K562 (cell line): Measurements from ENCODE around the gene KIF26B.

Source experiments
- ADNP ChIP-seq: fragments of 200-800 bp; sonication (Bioruptor generic); IDR thresholded peaks from 2 replicates; pipeline ENCODE4 v1.6.1; 2016; ENCODE audit warnings: missing genetic modification characterization, missing compliant biosample characterization
- BRD9 ChIP-seq: fragments of 450-650 bp; IDR thresholded peaks from 2 replicates; pipeline ENCODE4 v1.6.1; 2018; ENCODE audit warnings: low read depth; ENCODE audit not compliant: partially characterized antibody
- CREM ChIP-seq: IDR thresholded peaks from 2 replicates; pipeline ENCODE4 v1.6.1; 2014; ENCODE audit warnings: antibody characterized with exemption, low read depth
- DDX20 ChIP-seq: fragments of 450-650 bp; IDR thresholded peaks from 2 replicates; pipeline ENCODE4 v1.6.1; 2016; ENCODE audit warnings: missing genetic modification characterization, low read depth, mild to moderate bottlenecking, missing compliant biosample characterization, moderate library complexity
- NBN ChIP-seq: fragments of 450-650 bp; IDR thresholded peaks from 2 replicates; pipeline ENCODE4 v1.6.1; 2016; ENCODE audit warnings: low read depth, mild to moderate bottlenecking
- NR2C2 ChIP-seq, 2 experiments: fragments of 200-800 bp in 1 of 2; sonication (Bioruptor generic) in 1 of 2; sonication (generic) in 1 of 2; formaldehyde crosslinking in 1 of 2; IDR thresholded peaks; 2 replicates each; pipeline versions ENCODE4 v1.6.1 to v1.8.0; 2016 to 2022; ENCODE audit warnings: mild to moderate bottlenecking in 1 of 2, missing compliant biosample characterization in 1 of 2, missing genetic modification characterization in 1 of 2, missing genetic modification reagents in 1 of 2
- REST ChIP-seq, 2 experiments: fragments of 450-650 bp; formaldehyde crosslinking in 1 of 2; IDR thresholded peaks; 2 replicates each; pipeline versions ENCODE4 v1.4.0 to v1.6.1; 2014 to 2020; ENCODE audit warnings: mild to moderate bottlenecking in 2 of 2, borderline replicate concordance in 1 of 2, low read depth in 1 of 2
- RREB1 ChIP-seq: fragments of 250-450 bp; sonication (Bioruptor Pico); IDR thresholded peaks from 2 replicates; pipeline ENCODE4 v1.4.0; 2020
- SIN3A ChIP-seq, 2 experiments: fragments of 150-350 bp in 1 of 2; IDR thresholded peaks; 2 replicates each; pipeline ENCODE4 v1.6.1; 2011 to 2016; ENCODE audit warnings: borderline replicate concordance in 2 of 2, low read depth in 2 of 2, low read length in 2 of 2, mild to moderate bottlenecking in 2 of 2, moderate library complexity in 2 of 2; ENCODE audit not compliant: control insufficient read depth in 1 of 2
- TAF1 ChIP-seq: IDR thresholded peaks from 2 replicates; pipeline ENCODE4 v1.6.1; 2011; ENCODE audit warnings: mild to moderate bottlenecking, low read length, moderate library complexity; ENCODE audit not compliant: insufficient read depth, control insufficient read depth, severe bottlenecking; ENCODE audit errors: extremely low read depth
- THRA ChIP-seq: fragments of 450-650 bp; IDR thresholded peaks from 2 replicates; pipeline ENCODE4 v1.6.1; 2017; ENCODE audit warnings: mild to moderate bottlenecking, moderate library complexity
- USF2 ChIP-seq: sonication (generic); formaldehyde crosslinking; IDR thresholded peaks from 2 replicates; pipeline ENCODE4 v1.5.0; 2020; ENCODE audit warnings: missing genetic modification reagents
- ZNF253 ChIP-seq: fragments of 250-450 bp; sonication (Bioruptor Pico); conservative IDR thresholded peaks from 2 replicates; pipeline ENCODE4 v1.6.1; 2021; ENCODE audit warnings: mild to moderate bottlenecking

GRCh38 chr1:245520611-245521010 lies 365.8 kb downstream of the KIF26B start:
- no peak for TF ChIP-seq USF2 (CRISPR knock-in tag)
- no peak for TF ChIP-seq THRA
- no peak for TF ChIP-seq ADNP (tag)
- TF ChIP-seq SIN3A (IDR thresholded peaks at IDR 0.05; ENCODE audit: borderline replicate concordance in 2 of 2, control insufficient read depth in 1 of 2, low read depth in 2 of 2, low read length in 2 of 2), result no peak
- TF ChIP-seq CREM, result no peak
- no peak for TF ChIP-seq NBN
- TF ChIP-seq REST (IDR thresholded peaks at IDR 0.05; ENCODE audit: borderline replicate concordance), result no peak
- TF ChIP-seq REST (CRISPR knock-in tag; IDR thresholded peaks at IDR 0.05; ENCODE audit: low read depth), result no peak
- TF ChIP-seq RREB1, result no peak
- no peak for TF ChIP-seq NR2C2 (CRISPR knock-in tag; IDR thresholded peaks at IDR 0.05)
- TF ChIP-seq NR2C2 (tag; IDR thresholded peaks at IDR 0.05), result no peak
- no peak for TF ChIP-seq TAF1
- no peak for TF ChIP-seq BRD9
- TF ChIP-seq ZNF253 (CRISPR knock-in tag), result no peak
- TF ChIP-seq DDX20 (tag), result no peak
